ENCODE results near the gene ADAM12.

Gene ADAM12

GRCh38 chr10:126036515-126036914, 351.8 kb downstream of the ADAM12 start:
- no peak for DNase-seq

DNA sequence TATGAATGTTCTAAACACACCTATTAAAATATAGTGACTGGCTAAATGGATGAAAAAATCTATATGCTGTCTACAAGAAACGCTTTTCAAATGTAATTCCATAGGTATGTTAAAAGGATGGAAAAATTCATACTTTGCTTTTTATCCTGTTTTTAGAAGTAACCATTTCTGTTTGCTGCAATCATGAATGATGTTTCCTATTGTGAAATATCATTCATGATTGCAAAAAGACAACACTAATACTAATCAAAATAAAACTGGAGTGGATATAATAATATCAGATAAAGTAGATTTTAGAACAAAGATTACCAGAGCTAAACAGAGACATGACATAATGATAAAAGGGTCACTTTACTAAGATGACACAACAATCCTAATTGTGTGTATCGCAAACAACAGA, 353.7 kb downstream of the ADAM12 start:
- no peak for DNase-seq

GRCh38 chr10:126029999-126030398, 358.3 kb downstream of the ADAM12 start:
- no peak for DNase-seq

GRCh38 chr10:126027692-126028091, 360.6 kb downstream of the ADAM12 start:
- no peak for DNase-seq

GRCh38 chr10:126022841-126023240, 365.4 kb downstream of the ADAM12 start:
- no peak for DNase-seq

DNA sequence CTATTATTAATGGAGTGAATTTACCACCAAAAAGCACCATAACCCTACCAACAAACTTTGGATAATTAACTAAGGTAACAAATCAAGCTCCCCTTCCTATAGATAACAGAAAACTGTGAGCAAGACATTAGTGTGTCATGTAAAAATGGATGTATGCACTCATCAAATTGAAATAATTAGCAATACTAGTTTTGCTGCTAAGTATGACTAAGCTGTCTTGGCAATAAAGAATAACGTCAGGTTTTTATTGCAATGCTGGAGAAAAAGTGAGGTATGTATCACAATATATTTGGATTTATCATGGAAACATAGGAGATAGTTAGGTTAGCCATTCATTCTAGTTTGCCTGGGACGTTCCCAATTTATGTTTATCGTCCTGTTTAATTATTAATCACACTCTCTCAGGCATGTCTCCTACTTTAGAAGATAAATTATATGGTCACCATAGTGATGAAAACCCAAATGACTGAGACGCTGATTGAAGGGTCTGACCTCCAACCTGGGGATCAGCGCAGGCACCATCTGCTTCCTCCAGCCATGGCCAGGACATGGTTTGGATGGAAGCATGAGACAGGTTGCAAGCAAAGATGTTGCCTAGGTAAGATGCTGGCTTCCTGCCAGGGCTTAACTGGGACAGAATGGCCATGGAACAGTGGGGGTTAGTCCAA, 366.3 kb downstream of the ADAM12 start:
- no peak for DNase-seq

DNA sequence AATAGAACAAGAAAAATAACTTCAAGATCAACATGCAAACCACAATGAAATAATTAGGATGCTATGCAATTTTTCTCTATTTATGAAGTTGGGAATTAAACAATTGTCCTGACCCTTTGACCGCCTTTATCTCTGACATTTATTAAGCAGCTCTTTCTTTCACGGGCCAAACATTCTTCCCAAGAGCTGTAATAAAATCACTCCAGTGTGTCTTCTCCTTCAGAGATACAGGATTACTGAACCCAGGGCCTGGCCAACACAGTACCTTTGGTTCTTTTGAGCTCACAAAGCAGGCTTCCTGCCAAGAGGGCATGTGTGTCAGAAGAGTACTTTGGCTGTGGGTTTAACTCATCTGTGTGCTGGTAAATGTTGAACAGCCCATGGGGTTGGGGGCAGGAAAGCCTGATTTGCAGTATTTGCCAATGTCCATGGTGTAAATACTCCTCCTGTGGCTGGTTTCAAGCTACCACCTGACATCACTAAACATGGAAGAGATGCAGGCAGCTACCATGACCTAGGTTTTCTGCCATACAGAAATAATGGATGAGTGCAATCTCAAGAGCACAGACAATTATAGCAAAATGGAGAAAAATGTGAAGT, 370.2 kb downstream of the ADAM12 start:
- no peak for DNase-seq

- DNase-seq: no peak
Observed at GRCh38 chr10:126016882-126017281, 371.4 kb downstream of the ADAM12 start.

GRCh38 chr10:126016156-126016805, 372.0 kb downstream of the ADAM12 start:
- DNase-seq: no peak

DNA sequence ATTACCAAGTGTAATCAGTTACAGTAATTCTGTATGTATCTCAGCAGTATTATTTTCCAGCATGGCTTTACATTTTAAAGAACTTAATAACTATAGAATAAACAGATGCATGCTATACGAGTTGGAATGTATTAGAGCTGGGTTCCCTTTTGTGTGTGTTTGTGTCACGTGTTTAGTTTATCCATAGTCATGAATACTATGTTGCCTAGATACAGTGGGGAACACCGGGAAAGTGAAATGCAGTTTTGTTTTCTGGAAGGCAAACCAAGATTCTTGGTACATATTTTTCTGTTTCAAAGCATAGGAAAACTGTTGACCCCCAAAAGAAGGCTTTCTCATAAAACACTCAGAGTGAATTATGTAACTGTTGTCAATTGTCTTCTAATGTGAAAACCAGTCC, 372.9 kb downstream of the ADAM12 start:
- no peak for DNase-seq

- peak; percentile 30 for DNase-seq
Observed at GRCh38 chr10:126014309-126014708, 374.0 kb downstream of the ADAM12 start.

GRCh38 chr10:126013489-126014281, 374.6 kb downstream of the ADAM12 start:
- no peak for DNase-seq

DNA sequence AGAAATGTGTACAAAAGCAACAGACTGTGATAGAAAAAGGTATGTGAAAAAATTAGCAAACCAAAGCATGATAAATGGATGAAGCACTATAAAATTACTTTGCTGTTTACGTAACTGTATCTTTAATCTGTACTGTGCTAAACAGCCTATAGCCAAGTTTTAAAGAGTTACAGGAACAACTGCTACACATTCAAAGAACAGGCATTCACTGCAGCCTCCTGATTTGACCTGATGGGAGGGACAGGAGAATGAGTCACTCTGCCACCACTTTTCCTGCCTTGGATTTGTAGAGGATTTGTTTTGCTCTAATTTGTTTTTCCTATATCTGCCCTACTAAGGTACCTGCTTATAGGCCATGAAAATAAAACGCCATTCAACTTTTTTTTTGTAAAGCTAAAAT, 375.8 kb downstream of the ADAM12 start:
- DNase-seq: no peak

- DNase-seq: no peak
Observed at GRCh38 chr10:126011995-126012394, 376.3 kb downstream of the ADAM12 start.

DNA sequence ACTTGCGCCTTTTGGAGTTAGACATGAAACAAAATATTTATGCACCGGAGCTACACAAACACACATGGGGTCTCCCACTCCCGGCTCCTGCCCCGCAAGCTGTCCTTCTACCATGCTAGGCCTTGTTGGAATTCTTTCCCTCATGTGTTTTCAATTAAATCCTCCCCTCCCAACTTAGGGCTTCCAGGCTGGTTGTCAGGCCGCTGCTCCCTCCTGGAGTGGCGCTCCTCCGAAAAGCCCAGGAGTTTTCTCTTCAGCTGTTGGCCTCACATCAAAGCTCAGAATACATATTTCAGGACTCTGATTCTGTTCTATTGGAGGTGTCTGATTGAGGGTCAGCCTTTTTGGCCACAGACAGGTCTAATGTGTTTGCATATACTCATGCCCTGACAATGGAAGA, 378.6 kb downstream of the ADAM12 start:
- no peak for DNase-seq

DNA sequence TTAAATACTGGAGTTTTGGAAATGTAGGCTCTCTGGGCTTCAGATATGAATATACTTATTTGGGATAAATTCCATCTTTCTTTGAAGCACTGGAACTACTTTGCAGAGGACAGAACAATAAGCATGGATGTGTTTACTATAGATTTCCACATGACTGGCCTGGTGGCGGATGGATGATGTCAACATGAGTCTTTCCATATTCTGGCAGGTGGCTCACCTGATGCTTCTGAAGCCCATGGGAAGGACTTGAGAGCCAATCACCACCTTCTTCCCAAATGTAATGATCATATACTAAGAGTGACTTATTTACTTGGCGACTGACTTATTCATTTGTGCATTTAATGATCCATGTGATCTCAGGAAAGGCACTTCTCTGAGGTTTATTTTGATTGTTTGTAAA, 381.4 kb downstream of the ADAM12 start:
- DNase-seq: no peak

DNA sequence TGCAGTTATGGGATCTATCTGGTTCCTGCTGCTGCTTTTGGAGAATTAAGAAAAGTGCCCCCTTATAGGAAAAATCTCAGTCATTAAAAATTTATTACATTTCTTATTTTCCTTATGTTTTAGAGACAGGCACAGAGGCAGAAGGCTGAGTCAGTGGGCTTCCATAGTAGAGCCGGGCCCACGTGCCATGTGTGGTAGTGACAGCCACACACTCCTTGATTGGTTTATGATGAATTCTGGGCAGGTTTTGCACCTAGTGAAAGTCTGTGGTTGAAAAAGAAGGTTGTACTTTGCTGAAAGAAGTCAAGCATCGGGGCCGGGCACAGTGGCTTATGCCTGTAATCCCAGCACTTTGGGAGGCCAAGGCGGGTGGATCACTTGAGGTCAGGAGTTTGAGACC, 382.0 kb downstream of the ADAM12 start:
- no peak for DNase-seq

- DNase-seq: no peak
Observed at GRCh38 chr10:126004752-126005151, 383.5 kb downstream of the ADAM12 start.

GRCh38 chr10:126001576-126001975, 386.7 kb downstream of the ADAM12 start:
- no peak for DNase-seq

DNA sequence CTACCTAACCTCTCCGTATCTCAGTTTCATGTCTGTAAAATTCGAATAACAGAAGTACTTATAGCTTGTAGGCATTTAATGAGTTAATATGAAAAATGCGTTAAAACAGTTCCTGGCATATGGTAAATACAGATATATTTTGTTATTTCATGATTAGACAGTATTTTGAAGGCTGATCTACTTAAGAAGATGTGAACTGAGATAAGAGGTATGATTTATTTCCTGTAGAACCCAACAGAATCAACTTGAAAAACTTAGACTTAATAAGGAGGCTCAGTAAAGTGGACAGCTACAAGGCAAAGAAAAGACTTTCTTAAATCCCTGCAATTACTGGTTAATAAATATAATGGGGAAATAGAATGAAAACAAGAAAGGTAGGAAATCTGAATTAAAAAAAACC, 388.6 kb downstream of the ADAM12 start:
- no peak for DNase-seq

- no peak for DNase-seq
Observed at GRCh38 chr10:125997586-125997985, 390.7 kb downstream of the ADAM12 start.

DNA sequence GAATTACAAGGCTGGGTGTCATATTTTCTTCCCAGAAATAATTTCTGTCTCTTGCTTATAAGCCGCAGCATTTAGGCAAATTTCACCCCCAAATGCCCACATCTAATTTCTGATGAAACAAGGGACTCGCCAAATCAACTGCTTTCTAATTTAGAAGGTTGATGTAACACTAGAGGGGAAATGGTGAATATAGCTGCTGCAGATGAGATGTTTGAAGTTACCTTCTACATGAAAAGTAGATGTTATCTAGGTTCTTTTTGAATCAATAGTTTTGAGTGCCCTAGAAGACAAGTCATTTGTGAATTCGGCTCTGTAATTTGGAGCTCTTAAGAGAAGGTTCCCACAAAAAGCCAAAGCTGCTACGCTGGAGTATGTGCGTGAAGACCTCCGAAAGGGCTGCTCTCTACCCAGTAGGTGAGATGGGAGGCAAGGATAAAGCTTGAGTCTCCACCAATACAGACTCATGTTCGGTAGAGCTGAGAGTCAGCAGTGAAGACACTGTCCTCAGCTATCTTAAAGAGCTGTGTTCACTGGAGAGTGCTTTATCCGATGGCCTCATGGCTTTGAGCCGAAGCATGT, 392.5 kb downstream of the ADAM12 start:
- DNase-seq: no peak

DNA sequence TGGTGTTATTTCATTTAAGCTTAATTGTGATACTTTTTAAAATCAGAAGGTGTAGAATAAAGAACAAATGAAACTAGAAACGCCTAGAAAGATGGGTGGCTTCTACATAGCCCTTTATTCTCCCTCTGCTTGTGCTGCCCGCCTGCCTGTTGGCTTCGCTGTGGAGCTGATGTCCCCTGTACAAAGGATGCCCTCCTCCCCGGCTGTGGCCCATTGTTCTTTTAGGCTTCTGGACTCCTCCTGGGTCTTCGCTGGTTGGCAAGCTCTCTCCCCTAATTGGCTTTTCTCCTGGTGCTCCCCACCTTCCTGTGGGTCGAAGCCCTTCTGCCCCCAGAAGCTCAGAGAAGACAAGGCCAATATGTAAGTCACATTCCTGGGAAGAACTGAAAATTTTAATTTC, 393.7 kb downstream of the ADAM12 start:
- DNase-seq: no peak
